ENCODE measurements around the gene CPT1B. TPM values are rescaled to one million over a fixed set of nuclear protein-coding genes. Genes with fewer than 3 reads are reported as not detected.

Gene CPT1B
- total and polyA plus RNA-seq, 2 of the 8 experiments (the other 6 are each of a cell fraction or from before 2014, with no cell fraction given), result 34.2 to 36.2 TPM

DNA sequence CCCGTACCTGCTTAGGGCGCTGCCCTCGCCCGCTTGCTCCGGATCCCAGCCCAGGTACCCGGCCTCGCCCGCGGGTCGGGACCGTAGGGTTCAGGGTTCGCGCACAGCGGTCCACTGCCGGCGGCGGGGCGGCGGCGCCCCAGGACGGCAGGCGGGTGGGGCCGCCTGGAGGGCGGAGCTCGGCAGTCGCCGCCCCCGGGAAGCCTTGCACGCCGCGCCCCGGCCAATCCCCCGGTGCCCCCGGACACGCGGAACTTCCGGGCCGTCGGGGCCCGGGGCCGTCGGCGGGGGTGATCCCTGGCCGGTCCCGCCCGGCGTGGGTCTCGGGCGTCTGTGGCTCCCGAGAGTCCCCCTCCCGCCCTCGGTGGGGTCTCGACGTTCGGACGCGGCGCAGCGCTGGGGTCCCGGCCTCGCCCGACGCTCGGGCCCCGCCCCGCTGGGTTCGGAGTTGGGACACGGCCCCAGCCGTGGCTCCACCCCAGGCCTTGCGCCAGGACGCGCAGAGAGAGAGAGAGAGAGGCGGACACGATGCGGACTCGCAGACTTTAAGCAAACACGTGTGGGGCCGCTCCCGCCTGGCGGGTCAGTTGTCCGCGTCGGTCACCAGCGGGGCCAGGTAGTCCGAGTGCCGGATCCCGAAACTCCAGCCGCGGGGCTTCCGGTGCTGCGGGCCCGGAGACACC is 48.2 kb downstream of the CPT1B start, which contains the start of gene TYMP (continued):
- TF ChIP-seq, protein P1, sequence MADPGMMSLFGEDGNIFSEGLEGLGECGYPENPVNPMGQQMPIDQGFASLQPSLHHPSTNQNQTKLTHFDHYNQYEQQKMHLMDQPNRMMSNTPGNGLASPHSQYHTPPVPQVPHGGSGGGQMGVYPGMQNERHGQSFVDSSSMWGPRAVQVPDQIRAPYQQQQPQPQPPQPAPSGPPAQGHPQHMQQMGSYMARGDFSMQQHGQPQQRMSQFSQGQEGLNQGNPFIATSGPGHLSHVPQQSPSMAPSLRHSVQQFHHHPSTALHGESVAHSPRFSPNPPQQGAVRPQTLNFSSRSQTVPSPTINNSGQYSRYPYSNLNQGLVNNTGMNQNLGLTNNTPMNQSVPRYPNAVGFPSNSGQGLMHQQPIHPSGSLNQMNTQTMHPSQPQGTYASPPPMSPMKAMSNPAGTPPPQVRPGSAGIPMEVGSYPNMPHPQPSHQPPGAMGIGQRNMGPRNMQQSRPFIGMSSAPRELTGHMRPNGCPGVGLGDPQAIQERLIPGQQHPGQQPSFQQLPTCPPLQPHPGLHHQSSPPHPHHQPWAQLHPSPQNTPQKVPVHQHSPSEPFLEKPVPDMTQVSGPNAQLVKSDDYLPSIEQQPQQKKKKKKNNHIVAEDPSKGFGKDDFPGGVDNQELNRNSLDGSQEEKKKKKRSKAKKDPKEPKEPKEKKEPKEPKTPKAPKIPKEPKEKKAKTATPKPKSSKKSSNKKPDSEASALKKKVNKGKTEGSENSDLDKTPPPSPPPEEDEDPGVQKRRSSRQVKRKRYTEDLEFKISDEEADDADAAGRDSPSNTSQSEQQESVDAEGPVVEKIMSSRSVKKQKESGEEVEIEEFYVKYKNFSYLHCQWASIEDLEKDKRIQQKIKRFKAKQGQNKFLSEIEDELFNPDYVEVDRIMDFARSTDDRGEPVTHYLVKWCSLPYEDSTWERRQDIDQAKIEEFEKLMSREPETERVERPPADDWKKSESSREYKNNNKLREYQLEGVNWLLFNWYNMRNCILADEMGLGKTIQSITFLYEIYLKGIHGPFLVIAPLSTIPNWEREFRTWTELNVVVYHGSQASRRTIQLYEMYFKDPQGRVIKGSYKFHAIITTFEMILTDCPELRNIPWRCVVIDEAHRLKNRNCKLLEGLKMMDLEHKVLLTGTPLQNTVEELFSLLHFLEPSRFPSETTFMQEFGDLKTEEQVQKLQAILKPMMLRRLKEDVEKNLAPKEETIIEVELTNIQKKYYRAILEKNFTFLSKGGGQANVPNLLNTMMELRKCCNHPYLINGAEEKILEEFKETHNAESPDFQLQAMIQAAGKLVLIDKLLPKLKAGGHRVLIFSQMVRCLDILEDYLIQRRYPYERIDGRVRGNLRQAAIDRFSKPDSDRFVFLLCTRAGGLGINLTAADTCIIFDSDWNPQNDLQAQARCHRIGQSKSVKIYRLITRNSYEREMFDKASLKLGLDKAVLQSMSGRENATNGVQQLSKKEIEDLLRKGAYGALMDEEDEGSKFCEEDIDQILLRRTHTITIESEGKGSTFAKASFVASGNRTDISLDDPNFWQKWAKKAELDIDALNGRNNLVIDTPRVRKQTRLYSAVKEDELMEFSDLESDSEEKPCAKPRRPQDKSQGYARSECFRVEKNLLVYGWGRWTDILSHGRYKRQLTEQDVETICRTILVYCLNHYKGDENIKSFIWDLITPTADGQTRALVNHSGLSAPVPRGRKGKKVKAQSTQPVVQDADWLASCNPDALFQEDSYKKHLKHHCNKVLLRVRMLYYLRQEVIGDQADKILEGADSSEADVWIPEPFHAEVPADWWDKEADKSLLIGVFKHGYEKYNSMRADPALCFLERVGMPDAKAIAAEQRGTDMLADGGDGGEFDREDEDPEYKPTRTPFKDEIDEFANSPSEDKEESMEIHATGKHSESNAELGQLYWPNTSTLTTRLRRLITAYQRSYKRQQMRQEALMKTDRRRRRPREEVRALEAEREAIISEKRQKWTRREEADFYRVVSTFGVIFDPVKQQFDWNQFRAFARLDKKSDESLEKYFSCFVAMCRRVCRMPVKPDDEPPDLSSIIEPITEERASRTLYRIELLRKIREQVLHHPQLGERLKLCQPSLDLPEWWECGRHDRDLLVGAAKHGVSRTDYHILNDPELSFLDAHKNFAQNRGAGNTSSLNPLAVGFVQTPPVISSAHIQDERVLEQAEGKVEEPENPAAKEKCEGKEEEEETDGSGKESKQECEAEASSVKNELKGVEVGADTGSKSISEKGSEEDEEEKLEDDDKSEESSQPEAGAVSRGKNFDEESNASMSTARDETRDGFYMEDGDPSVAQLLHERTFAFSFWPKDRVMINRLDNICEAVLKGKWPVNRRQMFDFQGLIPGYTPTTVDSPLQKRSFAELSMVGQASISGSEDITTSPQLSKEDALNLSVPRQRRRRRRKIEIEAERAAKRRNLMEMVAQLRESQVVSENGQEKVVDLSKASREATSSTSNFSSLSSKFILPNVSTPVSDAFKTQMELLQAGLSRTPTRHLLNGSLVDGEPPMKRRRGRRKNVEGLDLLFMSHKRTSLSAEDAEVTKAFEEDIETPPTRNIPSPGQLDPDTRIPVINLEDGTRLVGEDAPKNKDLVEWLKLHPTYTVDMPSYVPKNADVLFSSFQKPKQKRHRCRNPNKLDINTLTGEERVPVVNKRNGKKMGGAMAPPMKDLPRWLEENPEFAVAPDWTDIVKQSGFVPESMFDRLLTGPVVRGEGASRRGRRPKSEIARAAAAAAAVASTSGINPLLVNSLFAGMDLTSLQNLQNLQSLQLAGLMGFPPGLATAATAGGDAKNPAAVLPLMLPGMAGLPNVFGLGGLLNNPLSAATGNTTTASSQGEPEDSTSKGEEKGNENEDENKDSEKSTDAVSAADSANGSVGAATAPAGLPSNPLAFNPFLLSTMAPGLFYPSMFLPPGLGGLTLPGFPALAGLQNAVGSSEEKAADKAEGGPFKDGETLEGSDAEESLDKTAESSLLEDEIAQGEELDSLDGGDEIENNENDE (IDR thresholded peaks at IDR 0.05; ENCODE audit: insufficient replicate concordance, low read length), result no peak
- no peak for TF ChIP-seq PHF8 (conservative IDR thresholded peaks at IDR 0.05; ENCODE audit: low read depth, low read length)
